ENCODE results near the gene PDIA4.
A peak's percentile ranks its signal among the peaks of the same experiment; 100 is the strongest.
"Not testable (repeated sequence)": the region's sequence is repeated elsewhere in the genome, so short reads cannot be mapped to it uniquely, and the experiment has no call there.

Gene PDIA4

DNA sequence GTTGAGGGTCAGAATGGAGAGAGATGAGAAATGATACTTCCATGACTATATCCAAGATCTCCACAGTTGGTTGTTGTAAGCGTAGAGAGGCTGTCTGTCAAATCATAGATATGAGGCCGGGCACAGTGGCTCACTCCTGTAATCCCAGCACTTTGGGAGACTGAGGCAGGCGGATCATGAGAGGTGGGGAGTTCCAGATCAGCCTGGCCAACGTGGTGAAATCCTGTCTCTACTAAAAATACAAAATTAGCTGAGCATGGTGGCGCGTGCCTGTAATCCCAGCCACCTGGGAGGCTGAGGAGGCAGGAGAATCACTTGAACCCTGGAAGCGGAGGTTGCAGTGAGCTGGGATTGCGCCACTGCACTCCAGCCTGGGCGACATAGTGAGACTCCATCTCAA lies 2.1 kb upstream of the PDIA4 start:
- DNase-seq: not testable (repeated sequence)

DNA sequence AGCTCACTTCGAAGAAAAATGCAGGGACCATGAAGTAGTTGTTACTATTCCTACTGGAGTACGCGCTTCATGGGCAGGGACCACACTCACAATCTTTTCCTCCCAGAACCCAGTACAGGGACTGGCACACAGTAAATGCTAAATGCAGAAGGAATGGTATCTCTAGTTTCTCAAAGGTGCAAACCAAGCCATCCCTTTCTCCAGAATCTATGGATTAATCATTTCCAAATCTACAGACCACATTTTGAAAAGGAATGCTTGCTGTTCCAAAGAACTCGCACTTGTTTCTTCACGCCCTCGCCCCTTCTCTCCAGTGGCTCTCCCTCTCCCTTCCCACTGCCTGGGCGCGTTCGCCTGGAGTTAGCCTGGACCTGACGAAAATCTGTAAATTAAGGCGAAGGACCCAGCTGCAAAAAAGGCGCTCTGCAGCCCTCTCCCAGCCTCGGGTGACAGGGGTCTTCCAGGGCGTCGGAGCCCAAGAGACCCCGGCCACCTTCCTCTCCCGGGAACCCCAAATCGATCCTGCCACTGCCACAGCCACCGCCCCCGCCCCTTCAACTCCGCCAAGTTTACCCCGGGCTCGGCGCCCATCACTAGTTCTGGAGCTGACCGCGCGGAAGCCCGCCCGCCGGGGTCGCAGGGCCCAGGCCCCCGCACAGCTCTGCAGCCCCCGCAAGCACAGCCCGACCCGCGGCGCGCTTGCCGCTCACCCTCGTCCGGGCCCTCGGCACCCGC lies 527 bp downstream of the PDIA4 start:
- DNase-seq: no peak

DNA sequence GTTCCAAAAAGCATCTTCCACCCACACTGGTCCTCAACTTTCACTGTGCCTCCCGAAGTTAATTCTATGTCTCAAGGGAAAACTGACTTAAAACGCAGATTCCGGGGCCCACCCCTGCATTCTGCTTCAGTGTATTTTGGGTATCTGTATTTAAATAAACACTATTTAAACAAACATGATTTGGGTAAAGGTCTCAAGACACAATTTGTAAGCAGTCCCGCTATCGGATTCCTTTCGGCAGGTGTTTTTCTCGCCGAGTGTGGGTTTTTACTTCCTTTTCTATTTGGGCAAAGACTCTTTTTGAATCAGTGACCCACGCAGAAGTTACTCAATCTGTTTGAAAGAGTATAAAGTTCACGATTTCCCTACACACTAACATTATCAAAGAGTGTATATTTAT lies 1.2 kb downstream of the PDIA4 start:
- DNase-seq: no peak

DNA sequence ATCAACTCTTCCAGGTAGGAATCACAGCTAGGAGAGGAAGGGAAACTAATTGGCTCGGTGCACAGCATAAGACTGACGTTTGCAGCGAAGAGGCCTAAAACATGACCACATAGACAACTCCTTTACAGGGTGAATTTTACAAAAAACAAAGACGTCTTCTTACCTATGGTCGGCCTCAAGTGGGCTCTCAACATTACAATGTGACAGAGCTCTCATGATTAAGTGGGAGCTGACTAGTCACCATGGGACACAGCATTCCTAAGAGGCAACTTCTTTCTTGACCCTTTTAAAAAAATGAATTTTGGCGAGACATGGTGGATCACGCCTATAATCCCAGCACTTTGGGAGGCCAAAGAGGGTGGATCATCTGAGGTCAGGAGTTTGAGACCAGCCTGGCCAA lies 4.6 kb downstream of the PDIA4 start:
- DNase-seq: no peak

DNA sequence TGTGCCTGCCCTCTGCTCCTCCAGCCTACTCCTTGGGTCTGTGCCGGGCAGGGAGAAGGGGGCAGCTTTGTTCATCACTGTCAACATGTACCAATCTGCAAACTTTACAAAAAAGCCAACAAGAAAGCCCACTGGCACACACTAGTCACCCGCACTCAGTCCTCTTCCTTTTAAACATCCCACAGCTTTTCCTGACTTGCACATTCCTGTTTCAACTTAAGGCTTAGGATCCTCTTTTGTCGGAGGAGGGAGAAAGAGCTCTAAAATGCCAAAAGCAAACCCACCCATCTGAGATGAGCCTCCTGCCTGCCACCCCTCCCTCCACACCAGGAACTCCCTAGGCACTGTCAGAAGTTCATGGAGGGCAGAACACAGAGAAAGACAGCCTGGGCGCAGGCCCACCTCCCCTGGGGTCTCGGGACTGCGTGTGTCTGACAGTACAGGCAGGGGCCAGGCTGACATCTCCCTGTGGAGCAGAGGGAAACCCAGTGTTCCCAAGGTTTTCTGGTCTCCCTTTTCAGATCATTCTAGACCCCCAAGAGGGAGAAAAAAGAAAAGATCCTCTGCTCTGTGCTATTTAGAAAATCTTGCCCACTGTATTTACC lies 5.4 kb downstream of the PDIA4 start:
- DNase-seq: no peak

DNA sequence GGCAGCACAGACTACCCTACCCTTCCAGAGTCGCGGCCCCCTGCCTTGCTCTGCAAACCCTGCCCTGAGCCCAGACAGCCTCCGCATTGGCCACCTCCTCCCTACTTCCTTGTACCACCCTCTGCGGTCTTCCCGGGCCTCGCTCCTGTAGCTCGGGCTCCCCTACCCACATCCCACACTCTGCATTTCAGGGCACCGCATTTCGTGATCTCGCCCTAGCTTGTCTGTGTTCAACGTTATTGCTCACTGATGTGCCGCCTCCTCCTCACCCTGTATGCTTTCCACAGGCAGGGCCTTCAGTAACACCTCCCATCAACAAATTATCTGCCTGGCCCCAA lies 6.6 kb downstream of the PDIA4 start:
- no peak for DNase-seq

DNA sequence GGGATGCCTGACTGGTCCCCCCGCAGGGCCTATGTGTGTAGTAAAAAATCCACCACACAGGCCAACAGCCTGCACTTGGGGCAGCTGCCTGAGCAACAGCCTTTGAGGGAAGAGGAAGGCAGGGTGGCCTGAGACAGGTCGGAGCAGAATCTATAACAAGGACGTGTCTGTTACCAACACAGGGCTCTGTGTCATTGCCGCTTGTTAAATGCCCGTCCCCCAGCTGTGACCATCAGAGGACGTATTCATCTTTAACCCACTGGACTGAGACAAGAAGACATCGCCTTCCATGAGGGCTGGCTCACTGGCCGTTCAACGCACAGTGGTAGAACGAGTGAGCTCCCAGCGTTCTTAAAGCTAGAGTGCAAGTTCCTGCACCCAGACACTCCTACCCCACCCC lies 7.8 kb downstream of the PDIA4 start:
- no peak for DNase-seq

DNA sequence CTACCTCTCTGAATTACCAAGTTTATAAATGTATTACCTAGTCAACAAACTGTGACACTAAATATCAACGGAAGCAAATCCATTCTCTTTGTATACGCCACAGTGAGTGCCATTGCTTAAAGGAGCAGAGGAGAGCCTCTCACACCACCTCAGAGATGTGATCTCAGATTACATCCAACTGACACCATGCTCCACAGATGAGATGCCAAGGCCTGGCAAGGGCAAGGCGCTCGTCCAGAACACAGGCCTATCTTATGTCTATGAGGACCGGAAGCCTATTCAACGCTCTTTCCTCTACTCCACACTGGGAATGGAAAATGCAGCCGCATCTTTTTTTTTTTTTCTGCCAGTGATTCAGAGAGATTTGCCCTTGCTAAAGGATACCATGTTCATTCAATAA lies 11.4 kb downstream of the PDIA4 start:
- DNase-seq: no peak

DNA sequence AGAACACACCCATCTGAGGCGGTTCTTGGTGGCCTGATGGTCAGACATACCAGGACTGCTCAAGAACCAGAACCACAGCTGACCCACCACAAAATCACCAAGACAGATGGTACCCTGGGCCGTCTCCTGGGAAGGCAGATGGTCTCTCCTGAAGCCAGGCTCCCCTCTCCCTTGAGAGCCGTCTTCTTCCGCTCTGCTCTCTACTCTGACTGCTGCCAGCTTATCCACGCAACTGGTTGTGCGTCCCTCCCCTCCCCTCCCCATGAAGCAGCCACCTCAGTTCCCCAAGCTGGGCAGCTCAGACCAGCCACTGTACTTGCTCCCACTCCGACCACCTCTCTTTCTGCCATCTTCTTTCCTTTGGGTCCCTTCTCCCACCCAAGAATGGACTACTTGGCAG lies 14.0 kb downstream of the PDIA4 start:
- no peak for DNase-seq

DNA sequence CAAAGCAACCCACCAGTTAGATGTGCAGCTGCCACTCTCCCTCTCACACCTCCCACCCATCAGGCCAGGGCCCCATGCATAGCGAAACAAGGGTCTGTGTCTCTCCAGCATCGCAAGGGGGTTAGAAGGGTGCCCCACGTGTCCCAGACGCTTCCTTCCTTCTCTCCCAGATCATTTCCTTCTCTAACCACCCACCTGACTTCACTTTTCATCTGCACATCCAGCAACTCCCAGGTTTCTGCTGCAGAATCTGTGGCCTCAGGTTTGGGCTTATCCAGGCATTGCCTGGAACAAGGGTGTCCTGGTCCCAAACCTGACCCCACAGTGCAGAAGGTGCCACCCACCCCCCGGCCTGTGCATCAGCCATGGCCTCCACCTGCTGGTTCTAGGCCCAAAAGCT lies 14.4 kb downstream of the PDIA4 start:
- DNase-seq: no peak

DNA sequence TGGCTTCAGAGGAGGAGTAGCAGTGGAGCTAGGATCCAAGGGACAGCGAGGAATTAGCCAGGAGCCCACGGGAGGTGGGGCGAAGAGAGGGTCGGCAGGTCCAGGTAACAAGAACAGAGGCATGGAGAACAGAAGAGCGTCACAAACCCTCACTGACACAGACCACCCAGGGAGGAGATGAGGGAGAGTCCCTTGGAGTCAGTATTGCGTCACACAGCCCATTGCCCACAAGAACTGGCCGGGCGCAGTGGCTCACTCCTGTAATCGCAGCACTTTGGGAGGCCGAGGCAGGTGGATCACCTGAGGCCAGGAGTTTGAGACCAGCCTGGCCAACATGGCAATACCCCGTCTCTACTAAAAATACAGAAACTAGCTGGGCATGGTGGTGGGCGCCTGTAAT lies 15.6 kb downstream of the PDIA4 start:
- not testable (repeated sequence) for DNase-seq

DNA sequence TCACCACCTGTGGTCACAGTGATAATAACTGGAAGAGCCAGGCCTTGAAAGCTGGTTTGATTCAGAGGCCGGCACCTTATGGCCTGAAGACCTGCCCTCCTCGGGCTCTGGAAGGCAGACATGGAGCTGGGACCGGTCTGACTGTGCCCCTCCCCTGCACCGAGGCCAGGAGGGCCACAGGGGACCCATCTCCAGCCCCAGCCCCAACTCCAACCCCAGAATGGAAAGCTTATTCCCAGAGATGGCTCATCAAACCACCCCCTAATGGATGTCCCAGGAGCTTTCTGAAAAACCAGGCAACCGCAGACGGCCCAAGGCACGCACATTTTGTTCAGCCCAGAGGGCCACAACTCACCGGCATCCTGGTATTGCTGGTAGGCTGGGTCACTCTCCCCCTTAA lies 16.8 kb downstream of the PDIA4 start:
- DNase-seq: no peak

DNA sequence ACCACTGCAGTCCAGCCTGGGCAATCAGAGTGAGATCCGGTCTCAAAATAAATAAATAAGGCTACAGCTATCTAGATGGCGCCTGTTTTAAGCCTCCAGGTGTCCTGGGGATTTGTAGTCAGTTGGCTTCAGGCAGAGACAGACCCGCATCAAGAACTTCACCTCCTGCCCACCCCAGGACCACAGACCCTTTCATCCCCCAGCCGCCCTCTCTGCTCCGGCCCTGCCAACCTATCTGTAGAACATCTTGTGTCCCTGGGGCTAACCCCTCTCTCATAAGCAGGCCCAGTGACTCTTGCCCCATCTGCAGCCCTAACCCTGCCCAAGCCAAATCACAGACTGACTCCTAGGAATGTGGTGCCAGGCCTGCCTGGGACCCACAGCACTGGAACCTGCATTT lies 17.9 kb downstream of the PDIA4 start:
- DNase-seq: no peak

DNA sequence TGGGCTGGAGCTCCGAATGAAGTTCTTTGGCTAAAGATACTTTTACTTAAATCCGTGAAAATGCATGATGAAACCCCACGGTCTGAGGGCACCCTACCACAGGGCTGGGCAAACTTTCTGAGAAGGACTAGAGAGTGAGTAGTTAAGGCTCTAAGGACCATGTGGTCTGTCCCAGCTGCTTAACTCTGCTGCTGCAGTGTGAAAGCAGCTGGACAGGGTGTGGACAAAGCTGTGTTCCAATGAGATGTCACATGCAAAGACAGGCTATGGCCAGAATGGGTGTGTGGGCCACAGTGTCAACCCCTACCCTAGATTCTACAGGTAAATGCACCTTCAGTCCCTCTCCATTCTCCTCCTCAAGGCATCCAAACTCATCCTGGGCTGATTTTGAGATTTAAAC lies 18.8 kb downstream of the PDIA4 start:
- DNase-seq: no peak

DNA sequence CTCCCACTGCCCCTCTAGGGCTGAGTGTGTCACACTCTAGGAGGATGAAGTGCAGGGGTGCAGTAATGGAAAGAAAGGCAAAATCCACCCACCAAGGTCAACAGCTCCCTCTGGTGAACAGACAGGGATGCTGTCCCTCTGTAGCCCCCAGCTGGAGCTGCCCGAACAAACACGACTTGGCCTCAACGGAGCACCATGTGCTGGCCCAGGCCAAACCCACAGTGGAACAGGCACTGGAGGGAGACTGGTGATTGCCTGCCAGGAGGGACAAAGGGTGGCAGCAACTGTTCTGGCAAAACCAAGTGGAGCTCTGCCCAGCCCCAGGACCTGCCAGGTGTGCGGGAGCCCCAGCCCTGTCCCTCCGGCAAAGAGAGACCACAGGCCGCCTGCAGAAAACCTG lies 20.7 kb downstream of the PDIA4 start:
- DNase-seq: no peak

DNA sequence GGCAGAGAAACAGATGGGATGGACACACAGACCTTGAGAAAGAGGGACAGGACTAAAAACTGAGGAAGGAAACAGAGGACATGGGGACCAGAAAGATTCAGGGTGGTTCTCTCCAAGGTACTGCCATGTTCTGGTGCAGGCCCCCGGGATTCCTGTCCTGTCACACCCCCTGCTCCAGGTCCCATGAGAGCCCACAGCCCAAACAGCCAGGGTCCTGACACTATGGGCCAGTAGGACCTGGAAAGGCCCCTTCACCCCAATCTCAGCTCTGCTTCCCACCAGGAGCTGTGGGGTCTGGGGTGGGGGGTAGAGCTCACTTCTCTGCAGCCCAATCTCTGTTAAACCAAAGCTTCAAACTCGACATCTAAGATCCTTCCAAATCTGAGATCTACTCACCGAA lies 21.2 kb downstream of the PDIA4 start:
- DNase-seq: no peak

DNA sequence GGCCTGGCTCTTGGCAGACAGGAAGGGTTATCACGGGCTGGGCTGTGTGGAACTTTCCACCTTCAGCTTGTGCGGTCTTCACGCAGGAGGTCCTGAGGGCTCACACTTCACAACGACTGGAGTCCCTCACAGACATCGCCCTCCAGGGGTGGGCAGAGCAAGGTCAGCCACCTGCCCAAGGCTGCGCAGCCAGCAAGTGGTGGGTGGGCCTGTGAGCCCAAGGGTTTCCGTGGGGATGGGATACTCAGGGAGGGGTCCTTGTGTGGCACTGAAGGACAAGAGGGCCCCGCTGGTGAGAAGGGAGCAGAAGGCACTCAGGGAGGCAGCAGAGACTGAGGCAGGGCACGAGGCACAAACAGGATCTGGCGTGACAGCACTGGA lies 22.0 kb downstream of the PDIA4 start:
- no peak for DNase-seq

DNA sequence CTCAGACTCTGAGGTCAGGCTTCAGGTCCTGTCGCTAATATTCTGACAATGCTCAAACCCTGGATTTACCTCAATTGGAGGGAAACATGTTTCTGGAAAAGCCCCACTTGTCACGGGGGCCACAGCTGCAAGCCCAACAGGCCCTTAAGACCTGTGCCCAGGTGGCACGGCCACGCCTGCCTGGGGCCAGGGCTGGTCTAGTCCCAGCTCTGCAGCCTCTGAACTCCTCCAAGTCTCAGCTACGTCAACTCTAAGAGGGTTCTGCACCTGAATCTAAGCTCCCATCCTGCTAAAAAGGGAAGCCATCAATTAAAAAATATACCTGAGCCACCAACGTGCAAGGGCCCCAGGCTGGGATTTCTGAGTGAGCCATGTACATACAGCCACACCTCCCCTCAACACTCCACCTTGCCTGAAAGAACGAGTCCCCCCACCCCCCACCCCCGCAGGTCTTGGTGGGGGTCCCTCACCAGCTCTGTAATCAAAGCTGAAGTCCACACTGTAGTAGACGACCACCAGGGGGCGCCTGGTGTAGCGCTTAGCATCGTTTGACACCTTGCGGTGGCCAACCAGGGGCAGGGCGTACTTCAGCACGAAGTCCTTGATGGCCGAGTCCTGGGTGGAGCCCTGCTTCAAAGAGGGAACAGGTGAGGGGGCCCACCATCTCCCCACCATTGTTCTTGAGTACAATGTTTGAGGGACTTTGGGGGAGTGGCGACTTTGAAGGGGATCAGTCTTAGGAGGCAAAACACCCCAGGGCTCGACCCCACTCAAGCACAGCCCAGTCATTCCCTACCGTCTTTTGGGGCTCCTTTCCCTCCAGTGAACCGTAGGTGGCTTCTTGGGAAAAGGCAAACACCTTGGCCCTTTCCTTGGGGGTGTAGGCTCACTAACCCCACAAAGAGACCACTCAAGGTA lies 22.6 kb downstream of the PDIA4 start:
- DNase-seq: peak; percentile 84

DNA sequence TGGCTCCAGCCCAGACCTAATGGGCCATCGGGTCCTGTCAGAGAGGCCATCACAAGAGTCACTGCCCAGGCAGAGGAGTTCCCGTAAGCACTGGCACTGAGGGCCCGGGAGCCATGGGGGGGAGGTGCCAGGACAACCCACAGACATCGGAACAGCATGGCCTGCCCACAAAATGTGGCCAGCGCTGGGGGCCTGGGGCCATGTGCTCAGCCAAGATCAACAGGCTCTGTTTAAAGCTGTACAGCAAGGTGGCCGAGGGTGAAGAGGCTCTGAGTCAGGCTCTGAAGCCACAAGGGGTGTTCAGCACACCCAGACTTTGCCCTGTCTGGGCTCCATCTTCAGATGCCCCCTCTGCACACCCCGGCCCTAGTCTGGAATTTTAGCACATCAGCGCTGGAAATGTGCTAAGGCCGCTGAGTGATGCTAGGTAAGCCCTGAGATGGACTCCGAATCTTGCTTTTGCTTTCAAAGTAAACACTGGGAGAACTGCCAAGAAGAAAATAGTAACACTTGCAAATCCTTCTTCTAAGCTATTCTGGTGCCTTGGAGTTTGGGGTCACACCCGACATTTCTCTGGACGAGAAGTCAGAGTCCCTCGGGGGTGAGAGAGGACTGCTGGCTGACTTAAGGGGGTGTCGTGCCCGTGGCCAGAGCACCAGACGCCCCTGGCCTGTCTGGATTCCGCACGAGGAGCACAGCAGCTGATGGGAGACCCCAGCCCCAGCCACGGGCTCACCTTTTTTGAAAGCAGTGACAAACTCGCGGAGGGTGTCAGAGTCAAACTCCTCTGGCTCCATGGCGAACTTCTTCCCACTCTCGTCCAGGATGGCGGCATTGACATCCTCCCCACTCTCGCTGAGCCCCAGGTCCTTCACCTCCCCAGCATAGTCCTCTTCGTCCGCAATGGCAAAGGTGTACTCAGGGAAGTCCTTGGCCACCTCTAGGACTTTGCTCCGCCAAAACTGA lies 23.6 kb downstream of the PDIA4 start:
- no peak for DNase-seq

DNA sequence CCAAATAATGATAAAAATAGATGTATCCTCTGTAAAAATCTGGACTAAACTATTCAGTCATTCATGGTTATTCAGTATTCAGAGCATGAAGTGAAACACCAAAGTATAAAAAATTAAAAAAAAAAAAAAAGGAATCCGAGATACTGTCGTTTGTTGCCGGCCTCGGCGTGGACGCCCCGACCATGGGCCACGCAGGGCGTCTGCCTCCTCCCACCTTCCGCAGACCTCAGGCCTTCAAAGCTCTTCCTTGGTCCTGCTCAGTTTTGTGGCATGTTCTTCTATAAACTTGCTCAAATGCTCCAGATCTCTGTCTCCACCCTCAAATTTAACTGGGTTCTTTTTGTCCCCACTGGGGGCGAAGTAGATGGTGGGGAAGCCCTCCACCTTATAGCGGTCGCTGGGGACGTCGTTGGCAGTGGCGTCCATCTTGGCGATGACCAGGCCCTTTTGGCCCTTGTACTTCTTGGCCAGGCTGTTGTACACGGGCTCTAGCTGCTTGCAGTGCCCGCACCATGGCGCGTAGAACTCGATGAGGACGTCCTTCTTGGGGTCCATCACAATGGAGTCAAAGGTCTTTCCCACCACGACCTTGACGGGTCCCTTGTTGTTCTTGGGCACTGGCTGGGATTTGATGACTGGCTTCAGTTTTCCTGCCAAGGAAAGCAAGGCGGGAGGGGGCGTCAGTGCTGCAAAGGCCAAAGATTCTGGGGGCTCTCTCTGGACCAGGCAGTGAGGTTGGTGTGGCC lies 24.6 kb downstream of the PDIA4 start:
- DNase-seq: no peak

DNA sequence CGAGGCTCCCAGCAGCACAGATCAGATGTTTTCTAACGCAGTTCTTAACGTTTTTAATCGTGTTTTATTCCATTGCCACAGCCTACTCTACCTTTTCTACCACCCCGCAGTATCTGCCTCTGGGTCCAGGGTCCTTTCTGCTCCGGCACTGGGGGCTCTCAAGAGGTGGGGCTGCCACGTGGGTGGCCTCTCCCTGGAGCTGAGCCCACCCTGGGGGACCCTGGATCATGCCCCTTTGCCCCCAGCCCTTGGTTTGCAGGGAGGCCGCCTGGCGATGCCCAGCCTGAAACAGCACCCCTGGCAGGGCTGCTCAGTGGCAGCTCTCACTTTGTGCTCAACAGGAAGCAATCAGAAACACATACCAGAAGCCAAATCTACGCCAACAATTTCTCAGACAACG lies 25.3 kb downstream of the PDIA4 start:
- no peak for DNase-seq

DNA sequence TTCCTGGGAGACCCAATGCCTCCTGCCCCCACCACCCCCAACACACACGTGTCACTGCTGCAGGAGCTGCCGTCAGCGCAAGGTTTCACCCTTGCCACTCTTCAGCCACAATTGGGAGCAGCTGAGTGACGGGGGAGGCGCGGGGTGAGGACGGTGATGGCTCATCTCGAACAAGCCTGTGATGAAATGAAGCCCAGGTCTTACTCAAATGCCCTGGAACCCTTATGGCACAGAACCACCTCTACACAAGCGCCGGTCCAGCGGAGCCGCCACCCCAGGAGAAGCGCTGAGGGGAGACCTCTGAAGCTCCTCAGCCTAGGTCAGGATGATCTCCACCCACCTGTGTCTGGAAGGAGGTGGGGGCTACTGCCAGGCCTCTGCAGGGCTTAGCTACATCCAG lies 25.7 kb downstream of the PDIA4 start:
- no peak for DNase-seq

Measured in stimulated activated CD4-positive, alpha-beta T cell treated with anti-CD3 and anti-CD28 coated beads, Interleukin-4, amount 100 ng/mL, for 24 hours (primary cell).